GM20000 (cell line): ENCODE results near the gene GADD45G.

Experiments used
- DNase-seq: peaks from one replicate; pipeline ENCODE4 v3.0.0; 2012; ENCODE audit warnings: low spot score
- CTCF ChIP-seq: IDR thresholded peaks from 2 replicates; pipeline ENCODE4 v1.5.1; 2012; ENCODE audit warnings: mild to moderate bottlenecking, control low read depth; ENCODE audit errors: extremely low read depth, missing control alignments

Gene GADD45G

GRCh38 chr9:89604729-89605464 is at the start of gene GADD45G:
TSS of gene GADD45G (plus strand) at chr9:89605012. CDS start at chr9:89605122, 110 bp downstream.
- no peak for TF ChIP-seq CTCF

GRCh38 chr9:89555036-89555415 is 49.8 kb upstream of the GADD45G start:
- no peak for TF ChIP-seq CTCF
- DNase-seq, result no peak

More at GRCh38 chr9:89604729-89605464, at the start of gene GADD45G:
- peak; percentile 88 for DNase-seq

- TF ChIP-seq CTCF, result no peak
- DNase-seq, result peak; percentile 52
Measured at GRCh38 chr9:89555451-89556375, 49.1 kb upstream of the GADD45G start.

- TF ChIP-seq CTCF, result no peak
- DNase-seq, result no peak
Measured at GRCh38 chr9:89558196-89558899, 46.5 kb upstream of the GADD45G start.

- no peak for TF ChIP-seq CTCF
Measured at GRCh38 chr9:89558948-89559347, 45.9 kb upstream of the GADD45G start.

GRCh38 chr9:89562186-89562814 is 42.5 kb upstream of the GADD45G start:
- DNase-seq, result no peak
- no peak for TF ChIP-seq CTCF

More at GRCh38 chr9:89558948-89559347, 45.9 kb upstream of the GADD45G start:
- no peak for DNase-seq
